ENCODE data around the gene H1-8. TPM values are rescaled to one million over a fixed set of nuclear protein-coding genes. Genes with fewer than 3 reads are reported as not detected.

The H1-8 gene
- total RNA-seq, 2 donors from 2014 or later = not detected

GRCh38 chr3:129579991-129580390 is 37.0 kb downstream of the H1-8 start:
- no peak for ATAC-seq
- Mint-ChIP-seq H3K27ac (peak overlapping the region; percentile 100), H3K36me3 (ENCODE audit: low read depth) (no peaks in the 10 kb centered on the region), H3K4me1 (peaks cover 29% of the 10 kb centered on the region), H3K27me3 (no peaks in the 10 kb centered on the region), H3K4me3 (no peak overlapping the region)
- DNase-seq = no peak
- H3K9me3 ChIP-seq (ENCODE audit: control insufficient read depth, low read length, poor library complexity, severe bottlenecking) = no peaks in the 10 kb centered on the region

- H3K4me3 Mint-ChIP-seq = no peak overlapping the region
- H3K36me3 Mint-ChIP-seq (ENCODE audit: low read depth) = peaks cover 3% of the 10 kb centered on the region
- H3K4me1 Mint-ChIP-seq = peaks cover 17% of the 10 kb centered on the region
- H3K27ac Mint-ChIP-seq = peak overlapping the region; percentile 100
- ATAC-seq (no peak), DNase-seq (no peak)
- H3K9me3 ChIP-seq (ENCODE audit: control insufficient read depth, low read length, poor library complexity, severe bottlenecking) = no peaks in the 10 kb centered on the region
- no peaks in the 10 kb centered on the region for H3K27me3 Mint-ChIP-seq
Measured at GRCh38 chr3:129581623-129582022, 38.6 kb downstream of the H1-8 start.

GRCh38 chr3:129582799-129583198 is 39.8 kb downstream of the H1-8 start:
- H3K4me1 Mint-ChIP-seq = peaks cover 12% of the 10 kb centered on the region

GRCh38 chr3:129583289-129583688 is 40.3 kb downstream of the H1-8 start:
- DNase-seq (no peak), ATAC-seq (no peak)
- Mint-ChIP-seq H3K27ac (peak overlapping the region; percentile 29), H3K27me3 (no peaks in the 10 kb centered on the region), H3K36me3 (ENCODE audit: low read depth) (peaks cover 3% of the 10 kb centered on the region), H3K4me3 (no peak overlapping the region), H3K4me1 (peaks cover 8% of the 10 kb centered on the region)
- H3K9me3 ChIP-seq (ENCODE audit: control insufficient read depth, low read length, poor library complexity, severe bottlenecking) = no peaks in the 10 kb centered on the region

More at GRCh38 chr3:129582799-129583198, 39.8 kb downstream of the H1-8 start:
- peak overlapping the region; percentile 29 for H3K27ac Mint-ChIP-seq
- DNase-seq (no peak), ATAC-seq (no peak)
- peaks cover 3% of the 10 kb centered on the region for H3K36me3 Mint-ChIP-seq (ENCODE audit: low read depth)
- H3K4me3 Mint-ChIP-seq = no peak overlapping the region
- H3K9me3 ChIP-seq (ENCODE audit: control insufficient read depth, low read length, poor library complexity, severe bottlenecking) = no peaks in the 10 kb centered on the region
- no peaks in the 10 kb centered on the region for H3K27me3 Mint-ChIP-seq

GRCh38 chr3:129584631-129585030 is 41.7 kb downstream of the H1-8 start:
- ATAC-seq = no peak
- no peak overlapping the region for H3K4me3 Mint-ChIP-seq
- H3K27ac Mint-ChIP-seq = no peak overlapping the region
- no peaks in the 10 kb centered on the region for H3K9me3 ChIP-seq (ENCODE audit: control insufficient read depth, low read length, poor library complexity, severe bottlenecking)
- H3K4me1 Mint-ChIP-seq = peaks cover 6% of the 10 kb centered on the region
- no peaks in the 10 kb centered on the region for H3K27me3 Mint-ChIP-seq
- no peak for DNase-seq
- H3K36me3 Mint-ChIP-seq (ENCODE audit: low read depth) = peaks cover 3% of the 10 kb centered on the region

- Mint-ChIP-seq H3K27me3 (no peaks in the 10 kb centered on the region), H3K36me3 (ENCODE audit: low read depth) (peaks cover 3% of the 10 kb centered on the region), H3K4me3 (no peak overlapping the region), H3K4me1 (peaks cover 6% of the 10 kb centered on the region), H3K27ac (no peak overlapping the region)
- H3K9me3 ChIP-seq (ENCODE audit: control insufficient read depth, low read length, poor library complexity, severe bottlenecking) = no peaks in the 10 kb centered on the region
- ATAC-seq (no peak), DNase-seq (no peak)
Measured at GRCh38 chr3:129585949-129586657, 43.1 kb downstream of the H1-8 start.

- ATAC-seq (no peak), DNase-seq (no peak)
- peak overlapping the region; percentile 77 for H3K27ac Mint-ChIP-seq
- H3K9me3 ChIP-seq (ENCODE audit: control insufficient read depth, low read length, poor library complexity, severe bottlenecking) = no peaks in the 10 kb centered on the region
- H3K36me3 Mint-ChIP-seq (ENCODE audit: low read depth) = peaks cover 3% of the 10 kb centered on the region
- peaks cover 9% of the 10 kb centered on the region for H3K4me1 Mint-ChIP-seq
- H3K4me3 Mint-ChIP-seq = no peak overlapping the region
- H3K27me3 Mint-ChIP-seq = no peaks in the 10 kb centered on the region
Measured at GRCh38 chr3:129586746-129587430, 43.9 kb downstream of the H1-8 start.

GRCh38 chr3:129587566-129588210 is 44.7 kb downstream of the H1-8 start:
- Mint-ChIP-seq H3K4me3 (no peak overlapping the region), H3K4me1 (peaks cover 11% of the 10 kb centered on the region), H3K36me3 (ENCODE audit: low read depth) (peaks cover 3% of the 10 kb centered on the region), H3K27me3 (no peaks in the 10 kb centered on the region), H3K27ac (peak overlapping the region; percentile 77)
- DNase-seq (no peak), ATAC-seq (no peak)
- no peaks in the 10 kb centered on the region for H3K9me3 ChIP-seq (ENCODE audit: control insufficient read depth, low read length, poor library complexity, severe bottlenecking)

- no peak for ATAC-seq
- no peak for DNase-seq
- no peaks in the 10 kb centered on the region for H3K27me3 Mint-ChIP-seq
- H3K36me3 Mint-ChIP-seq (ENCODE audit: low read depth) = peaks cover 5% of the 10 kb centered on the region
- no peak overlapping the region for H3K4me3 Mint-ChIP-seq
- peaks cover 24% of the 10 kb centered on the region for H3K4me1 Mint-ChIP-seq
- H3K9me3 ChIP-seq (ENCODE audit: control insufficient read depth, low read length, poor library complexity, severe bottlenecking) = no peaks in the 10 kb centered on the region
- no peak overlapping the region for H3K27ac Mint-ChIP-seq
Measured at GRCh38 chr3:129590215-129590614, 47.2 kb downstream of the H1-8 start.

GRCh38 chr3:129591932-129592331 is 49.0 kb downstream of the H1-8 start:
- Mint-ChIP-seq H3K4me1 (peaks cover 31% of the 10 kb centered on the region), H3K4me3 (no peak overlapping the region), H3K27me3 (no peaks in the 10 kb centered on the region), H3K36me3 (ENCODE audit: low read depth) (peaks cover 2% of the 10 kb centered on the region), H3K27ac (peak overlapping the region; percentile 51)
- no peak for DNase-seq
- no peak for ATAC-seq
- no peaks in the 10 kb centered on the region for H3K9me3 ChIP-seq (ENCODE audit: control insufficient read depth, low read length, poor library complexity, severe bottlenecking)

- H3K27ac Mint-ChIP-seq = peak overlapping the region; percentile 92
- ATAC-seq (no peak), DNase-seq (no peak)
- H3K36me3 Mint-ChIP-seq (ENCODE audit: low read depth) = peaks cover 2% of the 10 kb centered on the region
- no peaks in the 10 kb centered on the region for H3K9me3 ChIP-seq (ENCODE audit: control insufficient read depth, low read length, poor library complexity, severe bottlenecking)
- peaks cover 31% of the 10 kb centered on the region for H3K4me1 Mint-ChIP-seq
- H3K27me3 Mint-ChIP-seq = no peaks in the 10 kb centered on the region
- peak overlapping the region; percentile 91 for H3K4me3 Mint-ChIP-seq
Measured at GRCh38 chr3:129592381-129593131, 49.6 kb downstream of the H1-8 start.

- H3K27ac Mint-ChIP-seq = peak overlapping the region; percentile 92
- H3K27me3 Mint-ChIP-seq = no peaks in the 10 kb centered on the region
- H3K4me1 Mint-ChIP-seq = peaks cover 31% of the 10 kb centered on the region
Measured at GRCh38 chr3:129593230-129593594, 50.2 kb downstream of the H1-8 start.

More at GRCh38 chr3:129593230-129593594, 50.2 kb downstream of the H1-8 start:
- peaks cover 2% of the 10 kb centered on the region for H3K36me3 Mint-ChIP-seq (ENCODE audit: low read depth)
- H3K4me3 Mint-ChIP-seq = peak overlapping the region; percentile 91
- DNase-seq (no peak), ATAC-seq (peak; percentile 5)
- no peaks in the 10 kb centered on the region for H3K9me3 ChIP-seq (ENCODE audit: control insufficient read depth, low read length, poor library complexity, severe bottlenecking)

Measured in T-helper 17 cell (primary cell).